HepG2 (cell line): ENCODE data around the gene KCNJ1. TPM values are rescaled to one million over a fixed set of nuclear protein-coding genes. Genes with fewer than 3 reads are reported as not detected.

Experiments used
- ATAC-seq: fragments of 200-7000 bp; cut with Tn5 transposase; 3 replicates; pipeline ENCODE4 v1.9.1; 2020; ENCODE audit warnings: mild to moderate bottlenecking, moderate library complexity
- BruUV-seq: library from RNA; stranded (reverse); fragments of 400-500 nt; replicated peaks from 2 replicates; lab custom pipeline; 2021; lab: Mats Ljungman, UMichigan
- CTCF ChIA-PET: fragments of 300-600 bp; formaldehyde crosslinking; extraction: SDS; loops from one replicate; lab custom pipeline; 2021; ENCODE audit warnings: low total read pairs, inconsistent platforms, low intra/inter-chr PET ratio; lab: Yijun Ruan, JAX
- POLR2A ChIA-PET: fragments of 350-600 bp; sonication (Branson Sonifier 250); formaldehyde crosslinking; loops from one replicate; lab custom pipeline; 2020; ENCODE audit warnings: antibody characterized with exemption, inconsistent platforms; lab: Yijun Ruan, JAX
- DNase-seq: peaks from one replicate; pipeline ENCODE4 v3.0.0-alpha.2; 2015; ENCODE audit warnings: low spot score
- FAIRE-seq: peaks from 3 replicates; lab custom pipeline; 2011; peaks lifted over from hg19 to GRCh38; lab: Jason Lieb, UNC
- H2AFZ ChIP-seq: one replicate; pipeline ENCODE4 v1.6.1; 2011; ENCODE audit warnings: low read length, inconsistent platforms
- H3K27ac ChIP-seq: fragments of 300-600 bp; 3 replicates; pipeline ENCODE4 v1.8.0; 2011; ENCODE audit warnings: mixed run types, mild to moderate bottlenecking, mixed read lengths, low read length, inconsistent platforms; ENCODE audit not compliant: insufficient read depth; ENCODE audit errors: extremely low read length
- H3K27me3 ChIP-seq, 2 experiments: fragments of 200-600 bp in 1 of 2; 2 replicates in 1 of 2; 3 replicates in 1 of 2; pipeline versions ENCODE4 v1.6.0 to v1.8.0; 2011; ENCODE audit warnings: low read length in 2 of 2, mild to moderate bottlenecking in 2 of 2, moderate library complexity in 2 of 2, inconsistent platforms in 1 of 2; ENCODE audit not compliant: insufficient read depth in 2 of 2, control insufficient read depth in 1 of 2
- H3K36me3 ChIP-seq, 2 experiments: fragments of 200-600 bp in 1 of 2; replicated peaks in 1 of 2; 2 replicates in 1 of 2; 3 replicates in 1 of 2; pipeline versions ENCODE4 v1.5.1 to v1.8.0; 2011; ENCODE audit warnings: low read length in 2 of 2, inconsistent platforms in 1 of 2; ENCODE audit not compliant: insufficient read depth in 2 of 2, control insufficient read depth in 1 of 2
- H3K4me1 ChIP-seq: 2 replicates; pipeline ENCODE4 v1.5.1; 2012; ENCODE audit warnings: low read length, inconsistent platforms; ENCODE audit not compliant: insufficient read depth
- H3K4me2 ChIP-seq: 2 replicates; pipeline ENCODE4 v1.6.0; 2011; ENCODE audit warnings: low read depth, low read length, inconsistent platforms
- H3K4me3 ChIP-seq, 3 experiments: fragments of 200-600 bp in 1 of 3; sonication (generic), shearing (Covaris generic) in 1 of 3; replicated peaks in 1 of 3; 2 replicates each; pipeline ENCODE4 v1.5.1; 2011 to 2016; ENCODE audit warnings: low read length in 3 of 3, inconsistent platforms in 2 of 3, low read depth in 2 of 3, mild to moderate bottlenecking in 2 of 3, control low read depth in 1 of 3, mixed read lengths in 1 of 3; ENCODE audit not compliant: insufficient read depth in 1 of 3
- H3K79me2 ChIP-seq: one replicate; pipeline ENCODE4 v1.6.1; 2011; ENCODE audit warnings: low read length, inconsistent platforms; ENCODE audit not compliant: insufficient read depth
- H3K9ac ChIP-seq: 2 replicates; pipeline ENCODE4 v1.6.0; 2011; ENCODE audit warnings: mild to moderate bottlenecking, low read depth, low read length, inconsistent platforms; ENCODE audit not compliant: insufficient read depth
- H3K9me3 ChIP-seq: 2 replicates; pipeline ENCODE4 v1.5.1; 2012; ENCODE audit warnings: mild to moderate bottlenecking, low read length
- H4K20me1 ChIP-seq: 2 replicates; pipeline ENCODE4 v1.6.0; 2011; ENCODE audit warnings: inconsistent platforms, mild to moderate bottlenecking, low read length, moderate library complexity; ENCODE audit not compliant: insufficient read depth
- CTCF ChIP-seq: sonication (generic); formaldehyde crosslinking; IDR thresholded peaks from 2 replicates; pipeline ENCODE4 v1.5.0; 2020; ENCODE audit warnings: mild to moderate bottlenecking, missing genetic modification reagents, moderate library complexity
- FOXJ3 ChIP-seq: sonication (generic); formaldehyde crosslinking; IDR thresholded peaks from 2 replicates; pipeline ENCODE4 v1.4.0; 2020; ENCODE audit warnings: missing genetic modification reagents, mild to moderate bottlenecking, borderline replicate concordance
- HMGA1 ChIP-seq: sonication (generic); formaldehyde crosslinking; conservative IDR thresholded peaks from 2 replicates; pipeline ENCODE4 v1.4.0; 2020; ENCODE audit warnings: missing genetic modification reagents
- NPAS2 ChIP-seq: sonication (generic); formaldehyde crosslinking; IDR thresholded peaks from 2 replicates; pipeline ENCODE4 v1.8.0; 2022; ENCODE audit warnings: mild to moderate bottlenecking, missing genetic modification reagents, borderline replicate concordance
- NR1H2 ChIP-seq: sonication (generic); formaldehyde crosslinking; IDR thresholded peaks from 2 replicates; pipeline ENCODE4 v1.8.1; 2022; ENCODE audit warnings: low read depth, missing genetic modification reagents, borderline replicate concordance
- REL ChIP-seq: sonication (generic); formaldehyde crosslinking; conservative IDR thresholded peaks from 2 replicates; pipeline ENCODE4 v1.8.0; 2022; ENCODE audit warnings: mild to moderate bottlenecking, missing genetic modification reagents, moderate library complexity
- YEATS4 ChIP-seq: sonication (generic); formaldehyde crosslinking; IDR thresholded peaks from 2 replicates; pipeline ENCODE4 v1.4.0; 2020; ENCODE audit warnings: missing genetic modification reagents, borderline replicate concordance
- ZNF101 ChIP-seq: sonication (generic); formaldehyde crosslinking; IDR thresholded peaks from 2 replicates; pipeline ENCODE4 v1.4.0; 2020; ENCODE audit warnings: mild to moderate bottlenecking, low read depth, missing genetic modification reagents, borderline replicate concordance
- ZNF232 ChIP-seq: sonication (generic); formaldehyde crosslinking; IDR thresholded peaks from 2 replicates; pipeline ENCODE4 v1.4.0; 2020; ENCODE audit warnings: missing genetic modification reagents, borderline replicate concordance
- ZNF543 ChIP-seq: sonication (generic); formaldehyde crosslinking; IDR thresholded peaks from 2 replicates; pipeline ENCODE4 v1.4.0; 2020; ENCODE audit warnings: mild to moderate bottlenecking, missing genetic modification reagents
- WGBS: methylation state at CpG from one replicate; pipeline ENCODE4 v1.1.6; 2017; ENCODE audit warnings: low lambda C conversion rate; 5-methylcytosine and 5-hydroxymethylcytosine counted together
- in situ Hi-C: cut with HindIII; loops from 2 replicates; pipeline ENCODE4 v1.10.0; 2017; ENCODE audit warnings: low pct_unique_long_range_greater_than_20kb; ENCODE audit not compliant: extremely low pct_ligation_motif_present
- intact Hi-C: fragments of 100-400 bp; cut with micrococcal nuclease; formaldehyde crosslinking; loops from one replicate; pipeline ENCODE4 v1.10.0; 2022; ENCODE audit not compliant: unreplicated experiment
- polyA plus RNA-seq, 8 experiments: library from polyadenylated mRNA; depleted of rRNA in 3 of 8; stranded (reverse) in 7 of 8; unstranded in 1 of 8; fragments of >200 nt; fragmentation: Illumina TruSeq in 4 of 8; extraction: Trizol in 4 of 8; gene quantifications; 2 replicates each; pipeline versions ENCODE4 v1.2.1 to v1.2.3, GENCODE V29; 2011 to 2016; ENCODE audit warnings: low read depth in 4 of 8, missing spikeins in 1 of 8, mixed read lengths in 1 of 8; ENCODE audit not compliant: insufficient read depth in 1 of 8
- total RNA-seq, 5 experiments: library from RNA; depleted of rRNA; stranded (reverse); fragments of >200 nt; fragmentation: Illumina TruSeq; extraction: Trizol; gene quantifications; 2 replicates each; pipeline ENCODE4 v1.2.3, GENCODE V29; 2016; ENCODE audit warnings: low read depth in 1 of 5

KCNJ1 gene
- total and polyA plus RNA-seq, 2 of the 13 experiments (the other 11 are each of a cell fraction or from before 2014, with no cell fraction given), result not detected

GRCh38 chr11:128906185-128907050 is 39.3 kb upstream of the KCNJ1 start:
- ATAC-seq (no peak), DNase-seq (no peak), FAIRE-seq (no peak)
- Histone ChIP-seq H3K9me3 (no peaks in the 10 kb centered on the region), H3K27ac (no peak overlapping the region), H4K20me1 (no peaks in the 10 kb centered on the region), H3K36me3 (no peaks in the 10 kb centered on the region), H3K4me1 (no peaks in the 10 kb centered on the region), H2AFZ (no peak overlapping the region), H3K79me2 (no peaks in the 10 kb centered on the region), H3K27me3 (peaks cover 5 to 30% of the 10 kb centered on the region in 2 experiments; a peak in 3 of 5 replicates), H3K4me3 (no peak overlapping the region), H3K9ac (no peak overlapping the region), H3K4me2 (no peak overlapping the region)
- CTCF ChIA-PET, result no interaction called here
- intact Hi-C loops (no loop called here), in situ Hi-C loops (no loop called here)
- BruUV-seq, result no TSS peak
- WGBS, result 34% methylated on average over 7 of the region's 8 CpGs
- POLR2A ChIA-PET, result no interaction called here
- TF ChIP-seq ZNF543, result peak; percentile 92
- no peak for TF ChIP-seq ZNF232 (CRISPR knock-in tag)

GRCh38 chr11:128905345-128906184 is 38.5 kb upstream of the KCNJ1 start:
- no peaks in the 10 kb centered on the region for H3K4me1 ChIP-seq
- peak; percentile 73 for ATAC-seq
- no peak overlapping the region for H3K9ac ChIP-seq
- CTCF ChIA-PET, result no interaction called here
- H3K27ac ChIP-seq, result no peak overlapping the region
- H3K79me2 ChIP-seq, result no peaks in the 10 kb centered on the region
- no TSS peak for BruUV-seq
- no peaks in the 10 kb centered on the region for H4K20me1 ChIP-seq
- 48% methylated on average over 38 of the region's 45 CpGs for WGBS
- in situ Hi-C loops, result no loop called here
- 0 out of 2 replicates have a peak overlapping the region, but pooled peaks have one; percentile 18 for H3K4me2 ChIP-seq
- H2AFZ ChIP-seq, result no peak overlapping the region
- no peak for DNase-seq
- no peak overlapping the region for H3K4me3 ChIP-seq
- POLR2A ChIA-PET, result no interaction called here
- no peak for FAIRE-seq
- H3K27me3 ChIP-seq, result peaks cover 5 to 30% of the 10 kb centered on the region in 2 experiments; a peak in 3 of 5 replicates
- H3K9me3 ChIP-seq, result no peaks in the 10 kb centered on the region
- H3K36me3 ChIP-seq, result no peaks in the 10 kb centered on the region
- TF ChIP-seq FOXJ3 (CRISPR knock-in tag), result no peak
- no peak for TF ChIP-seq CTCF (CRISPR knock-in tag)
- no peak for TF ChIP-seq NR1H2 (CRISPR knock-in tag)
- TF ChIP-seq NPAS2, result no peak
- no peak for TF ChIP-seq HMGA1 (CRISPR knock-in tag)
- no peak for TF ChIP-seq ZNF101 (CRISPR knock-in tag)
- no peak for TF ChIP-seq REL (CRISPR knock-in tag)
- TF ChIP-seq YEATS4, result no peak
- intact Hi-C loops, result no loop called here
